ENCODE measurements around the gene CDK17. TPM values are rescaled to one million over a fixed set of nuclear protein-coding genes. Genes with fewer than 3 reads are reported as not detected.

CDK17 gene
- total RNA-seq: 10 to 100 TPM; 32.4 to 64.7 (median 49.0) TPM

GRCh38 chr12:96399919-96400630, at the start of gene CDK17:
TSS of gene CDK17 (minus strand) at chr12:96400439. CDS start at chr12:96334836, 65,603 bp downstream.
- Histone ChIP-seq H3K27ac (peak within 1 kb of the TSS; percentile 97 to 98 (median 98)), H3K36me3 (no peaks in the 10 kb centered on the region), H3K27me3 (no peaks in the 10 kb centered on the region), H3K4me1 (peaks cover 8 to 15% of the 10 kb centered on the region in 2 donors), H3K9me3 (no peaks in the 10 kb centered on the region), H3K4me3 (replicated peaks in 1 of 3) (peak within 1 kb of the TSS; percentile 57 to 89 (median 81))
- intact Hi-C loops (cut with DNase I): loop anchor here (10.0 kb wide), 3 partner anchors 115 to 335 kb away; no protein-coding TSS in a partner anchor
- DNase-seq: peak; percentile 81 to 83
- peak; percentile 7 to 73 for TF ChIP-seq POLR2A (IDR thresholded peaks at IDR 0.05)
- peak in 4 of 6 experiments; percentile 13 to 84 (median 49) for TF ChIP-seq CTCF (IDR thresholded peaks at IDR 0.05)
- WGBS, 2 donors: 0% methylated on average over 16 of the region's 112 CpGs; no CpG with 5 or more reads in 1 of the 2 donors

- Histone ChIP-seq H3K9me3 (no peaks in the 10 kb centered on the region), H3K27me3 (no peaks in the 10 kb centered on the region), H3K4me1 (peaks cover 0 to 3% of the 10 kb centered on the region in 2 donors), H3K4me3 (replicated peaks in 1 of 3) (no peak overlapping the region), H3K36me3 (no peaks in the 10 kb centered on the region), H3K27ac (no peak overlapping the region)
- no peak for DNase-seq
- intact Hi-C loops (cut with DNase I): no loop called here
- TF ChIP-seq CTCF (IDR thresholded peaks at IDR 0.05) (no peak), POLR2A (IDR thresholded peaks at IDR 0.05) (no peak)
- 80 to 87% methylated on average over 3 of the region's 3 CpGs for whole genome bisulfite sequencing, 2 donors
These were observed 48.1 kb upstream of the CDK17 start for GRCh38 chr12:96448300-96448699.

GRCh38 chr12:96447256-96447655, 47.0 kb upstream of the CDK17 start:
- H3K27ac ChIP-seq: no peak overlapping the region
- H3K36me3 ChIP-seq: no peaks in the 10 kb centered on the region
- H3K9me3 ChIP-seq: no peaks in the 10 kb centered on the region
- intact Hi-C loops (cut with DNase I): no loop called here
- DNase-seq: no peak
- H3K27me3 ChIP-seq: no peaks in the 10 kb centered on the region
- peaks cover 0 to 3% of the 10 kb centered on the region in 2 donors for H3K4me1 ChIP-seq
- no peak for TF ChIP-seq CTCF (IDR thresholded peaks at IDR 0.05)
- no peak for TF ChIP-seq POLR2A (IDR thresholded peaks at IDR 0.05)
- no peak overlapping the region for H3K4me3 ChIP-seq (replicated peaks in 1 of 3)
- 96% methylated on average over 3 of the region's 3 CpGs for WGBS, 2 donors

- H3K27ac ChIP-seq: peak overlapping the region; percentile 33 to 69 (median 56)
- TF ChIP-seq CTCF (IDR thresholded peaks at IDR 0.05): no peak
- peak in 1 of 2 donors; percentile 17 for TF ChIP-seq POLR2A (IDR thresholded peaks at IDR 0.05)
- WGBS, 2 donors: 65 to 74% methylated on average over 6 of the region's 6 CpGs
These were observed 45.7 kb upstream of the CDK17 start for GRCh38 chr12:96445691-96446583.

More at GRCh38 chr12:96445691-96446583, 45.7 kb upstream of the CDK17 start:
- intact Hi-C loops (cut with DNase I): no loop called here
- Histone ChIP-seq H3K36me3 (no peaks in the 10 kb centered on the region), H3K4me3 (replicated peaks in 1 of 3) (no peak overlapping the region), H3K9me3 (no peaks in the 10 kb centered on the region), H3K4me1 (peaks cover 0 to 3% of the 10 kb centered on the region in 2 donors), H3K27me3 (no peaks in the 10 kb centered on the region)
- no peak for DNase-seq

Data from thyroid gland (tissue), 4 donors.